ENCODE results near the gene ZNF576. TPM values are rescaled to one million over a fixed set of nuclear protein-coding genes. Genes with fewer than 3 reads are reported as not detected.

The ZNF576 gene
- polyA plus RNA-seq, 1 donor from 2014 or later: 11.9 TPM

- peak overlapping the region; percentile 66 for H3K9ac ChIP-seq (ENCODE audit: low read length)
- H3K79me2 ChIP-seq (replicated peaks; ENCODE audit: insufficient read depth, low read length): peaks cover 15% of the 10 kb centered on the region
- H4K20me1 ChIP-seq (ENCODE audit: insufficient read depth): no peaks in the 10 kb centered on the region
- H2AFZ ChIP-seq (ENCODE audit: low read depth, low read length): peak overlapping the region; percentile 52
- no peaks in the 10 kb centered on the region for H3K9me3 ChIP-seq (ENCODE audit: low read length)
- no peaks in the 10 kb centered on the region for H3K27me3 ChIP-seq (ENCODE audit: insufficient read depth, low read depth, low read length)
- TF ChIP-seq POLR2AphosphoS5 (IDR thresholded peaks at IDR 0.05): no peak
- TF ChIP-seq CTCF (IDR thresholded peaks at IDR 0.05; ENCODE audit: poor library complexity, severe bottlenecking): no peak
- TF ChIP-seq TAF1 (IDR thresholded peaks at IDR 0.05; ENCODE audit: low read depth): no peak
- no peak for TF ChIP-seq REST (IDR thresholded peaks at IDR 0.05; ENCODE audit: borderline replicate concordance)
- TF ChIP-seq SMC3 (conservative IDR thresholded peaks at IDR 0.05; ENCODE audit: poor library complexity): no peak
- TF ChIP-seq EP300 (conservative IDR thresholded peaks at IDR 0.05; ENCODE audit: poor library complexity, severe bottlenecking): no peak
- no peak for TF ChIP-seq RAD21 (conservative IDR thresholded peaks at IDR 0.05)
- no peak for TF ChIP-seq EZH2 (IDR thresholded peaks at IDR 0.05; ENCODE audit: borderline replicate concordance, insufficient read depth, low read length, poor library complexity, severe bottlenecking)
- no peak for TF ChIP-seq MXI1 (conservative IDR thresholded peaks at IDR 0.05; ENCODE audit: poor library complexity, severe bottlenecking)
- H3K9me2 ChIP-seq (ENCODE audit: insufficient read depth, low read length): no peaks in the 10 kb centered on the region
- H3F3A ChIP-seq (ENCODE audit: insufficient read depth, low read length, poor library complexity, severe bottlenecking): no peaks in the 10 kb centered on the region
- H3K4me2 ChIP-seq (ENCODE audit: low read length): no peak overlapping the region
- H3K4me3 ChIP-seq (ENCODE audit: low read length): peak overlapping the region; percentile 99
- peak overlapping the region; percentile 94 for H3K27ac ChIP-seq (ENCODE audit: low read length)
- H3K36me3 ChIP-seq (ENCODE audit: insufficient read depth, low read length): no peaks in the 10 kb centered on the region
Observed at GRCh38 chr19:43575955-43576878, 20.2 kb upstream of the ZNF576 start.

- no peaks in the 10 kb centered on the region for H4K20me1 ChIP-seq (ENCODE audit: insufficient read depth)
- H2AFZ ChIP-seq (ENCODE audit: low read depth, low read length): no peak overlapping the region
- H3K27ac ChIP-seq (ENCODE audit: low read length): no peak overlapping the region
- H3K36me3 ChIP-seq (ENCODE audit: insufficient read depth, low read length): no peaks in the 10 kb centered on the region
- no peak overlapping the region for H3K4me3 ChIP-seq (ENCODE audit: low read length)
- H3K4me2 ChIP-seq (ENCODE audit: low read length): no peak overlapping the region
- no peaks in the 10 kb centered on the region for H3F3A ChIP-seq (ENCODE audit: insufficient read depth, low read length, poor library complexity, severe bottlenecking)
- H3K9ac ChIP-seq (ENCODE audit: low read length): no peak overlapping the region
- H3K27me3 ChIP-seq (ENCODE audit: insufficient read depth, low read depth, low read length): no peaks in the 10 kb centered on the region
- TF ChIP-seq CTCF (IDR thresholded peaks at IDR 0.05; ENCODE audit: poor library complexity, severe bottlenecking) (no peak), EP300 (conservative IDR thresholded peaks at IDR 0.05; ENCODE audit: poor library complexity, severe bottlenecking) (no peak), EZH2 (IDR thresholded peaks at IDR 0.05; ENCODE audit: borderline replicate concordance, insufficient read depth, low read length, poor library complexity, severe bottlenecking) (no peak), RAD21 (conservative IDR thresholded peaks at IDR 0.05) (no peak), MXI1 (conservative IDR thresholded peaks at IDR 0.05; ENCODE audit: poor library complexity, severe bottlenecking) (no peak), TAF1 (IDR thresholded peaks at IDR 0.05; ENCODE audit: low read depth) (no peak), REST (IDR thresholded peaks at IDR 0.05; ENCODE audit: borderline replicate concordance) (no peak)
- peaks cover 11% of the 10 kb centered on the region for H3K79me2 ChIP-seq (replicated peaks; ENCODE audit: insufficient read depth, low read length)
- H3K9me3 ChIP-seq (ENCODE audit: low read length): no peaks in the 10 kb centered on the region
- no peaks in the 10 kb centered on the region for H3K9me2 ChIP-seq (ENCODE audit: insufficient read depth, low read length)
Observed at GRCh38 chr19:43578787-43579186, 17.6 kb upstream of the ZNF576 start.
